ENCODE data around the gene OR51E1. TPM values are rescaled to one million over a fixed set of nuclear protein-coding genes. Genes with fewer than 3 reads are reported as not detected.

The OR51E1 gene
- polyA plus RNA-seq, 1 donor (not counting 4 experiments of a cell fraction or from before 2014, with no cell fraction given): not detected

GRCh38 chr11:4673781-4674180 is 30.0 kb downstream of the OR51E1 start:
- Histone ChIP-seq H3K9me3 (ENCODE audit: control insufficient read depth, low read depth, low read length) (no peaks in the 10 kb centered on the region), H3K4me1 (ENCODE audit: control insufficient read depth, extremely low read depth, insufficient read depth, low read length) (peaks cover 2% of the 10 kb centered on the region), H2AFZ (ENCODE audit: control insufficient read depth, low read length) (no peak overlapping the region), H3K27ac (ENCODE audit: control insufficient read depth, insufficient read depth, low read length) (no peak overlapping the region), H3K27me3 (ENCODE audit: control insufficient read depth, extremely low read depth, insufficient read depth, low read length) (no peaks in the 10 kb centered on the region), H4K20me1 (ENCODE audit: control insufficient read depth, extremely low read depth, insufficient read depth, low read length) (no peaks in the 10 kb centered on the region), H3K9ac (ENCODE audit: control insufficient read depth, extremely low read depth, insufficient read depth, low read length) (no peak overlapping the region), H3K4me2 (ENCODE audit: control insufficient read depth, extremely low read depth, insufficient read depth, low read depth, low read length) (no peak overlapping the region), H3K79me2 (ENCODE audit: control insufficient read depth, insufficient read depth, low read length) (no peaks in the 10 kb centered on the region), H3K4me3 (ENCODE audit: control insufficient read depth in 2 of 3, extremely low read depth in 1 of 3, insufficient read depth in 2 of 3, low read depth in 1 of 3, low read length in 3 of 3) (no peak overlapping the region), H3K9me1 (ENCODE audit: control insufficient read depth, extremely low read depth, insufficient read depth, low read length) (no peaks in the 10 kb centered on the region), H3K36me3 (ENCODE audit: control insufficient read depth in 2 of 2, extremely low read depth in 1 of 2, insufficient read depth in 2 of 2, low read length in 2 of 2) (no peaks in the 10 kb centered on the region)
- TF ChIP-seq CTCF (optimal IDR thresholded peaks at IDR 0.05 in 1 of 3, IDR thresholded peaks at IDR 0.05 in 1 of 3, conservative IDR thresholded peaks at IDR 0.05 in 1 of 3; ENCODE audit: extremely low read depth in 1 of 3, insufficient read depth in 2 of 3, low read length in 3 of 3) (no peak), EZH2 (IDR thresholded peaks at IDR 0.05; ENCODE audit: low read length) (no peak)
- DNase-seq (ENCODE audit: low read depth, low spot score) (no peak), FAIRE-seq (no peak)
- dilution Hi-C loops (cut with MboI; ENCODE audit: extremely low pct_ligation_motif_present, low sequenced_read_pairs): no loop called here

- H3K27me3 ChIP-seq (ENCODE audit: control insufficient read depth, extremely low read depth, insufficient read depth, low read length): no peaks in the 10 kb centered on the region
- no peaks in the 10 kb centered on the region for H3K9me1 ChIP-seq (ENCODE audit: control insufficient read depth, extremely low read depth, insufficient read depth, low read length)
- no peak overlapping the region for H3K4me3 ChIP-seq (ENCODE audit: control insufficient read depth in 2 of 3, extremely low read depth in 1 of 3, insufficient read depth in 2 of 3, low read depth in 1 of 3, low read length in 3 of 3)
- no peaks in the 10 kb centered on the region for H3K36me3 ChIP-seq (ENCODE audit: control insufficient read depth in 2 of 2, extremely low read depth in 1 of 2, insufficient read depth in 2 of 2, low read length in 2 of 2)
- H3K27ac ChIP-seq (ENCODE audit: control insufficient read depth, insufficient read depth, low read length): no peak overlapping the region
- TF ChIP-seq EZH2 (IDR thresholded peaks at IDR 0.05; ENCODE audit: low read length) (no peak), CTCF (optimal IDR thresholded peaks at IDR 0.05 in 1 of 3, IDR thresholded peaks at IDR 0.05 in 1 of 3, conservative IDR thresholded peaks at IDR 0.05 in 1 of 3; ENCODE audit: extremely low read depth in 1 of 3, insufficient read depth in 2 of 3, low read length in 3 of 3) (no peak)
- H3K4me2 ChIP-seq (ENCODE audit: control insufficient read depth, extremely low read depth, insufficient read depth, low read depth, low read length): no peak overlapping the region
- no peaks in the 10 kb centered on the region for H3K79me2 ChIP-seq (ENCODE audit: control insufficient read depth, insufficient read depth, low read length)
- no peaks in the 10 kb centered on the region for H4K20me1 ChIP-seq (ENCODE audit: control insufficient read depth, extremely low read depth, insufficient read depth, low read length)
- no peak overlapping the region for H2AFZ ChIP-seq (ENCODE audit: control insufficient read depth, low read length)
- no peaks in the 10 kb centered on the region for H3K9me3 ChIP-seq (ENCODE audit: control insufficient read depth, low read depth, low read length)
- FAIRE-seq (no peak), DNase-seq (ENCODE audit: low read depth, low spot score) (no peak)
- H3K4me1 ChIP-seq (ENCODE audit: control insufficient read depth, extremely low read depth, insufficient read depth, low read length): peaks cover 7% of the 10 kb centered on the region
- no peak overlapping the region for H3K9ac ChIP-seq (ENCODE audit: control insufficient read depth, extremely low read depth, insufficient read depth, low read length)
- dilution Hi-C loops (cut with MboI; ENCODE audit: extremely low pct_ligation_motif_present, low sequenced_read_pairs): no loop called here
Observed at GRCh38 chr11:4677948-4678347, 34.2 kb downstream of the OR51E1 start.
